Neural cell (in vitro differentiated cells): ENCODE data around the gene ARMH3. TPM values are rescaled to one million over a fixed set of nuclear protein-coding genes. Genes with fewer than 3 reads are reported as not detected.

Experiments
- H2AFZ ChIP-seq: fragments of 200-600, 300-800 bp; sonication (generic), shearing (Covaris generic); 2 replicates; pipeline ENCODE4 v1.6.0; 2014; ENCODE audit warnings: low read depth, mild to moderate bottlenecking, antibody characterized with exemption, low read length, moderate library complexity
- H3F3A ChIP-seq: fragments of 200-600 bp; shearing (Covaris generic); 2 replicates; pipeline ENCODE4 v1.6.1; 2016; ENCODE audit warnings: mild to moderate bottlenecking, moderate library complexity, mixed read lengths, antibody characterized with exemption, low read length; ENCODE audit not compliant: insufficient read depth, poor library complexity, severe bottlenecking
- H3K27ac ChIP-seq: fragments of 200-600, 300-800 bp; sonication (generic), shearing (Covaris generic); 2 replicates; pipeline ENCODE4 v1.5.1; 2014; ENCODE audit warnings: mild to moderate bottlenecking, low read length, moderate library complexity
- H3K27me3 ChIP-seq: fragments of 300-800, 200-600 bp; sonication (generic), shearing (Covaris generic); 2 replicates; pipeline ENCODE4 v1.6.0; 2014; ENCODE audit warnings: mild to moderate bottlenecking, low read depth, low read length, moderate library complexity; ENCODE audit not compliant: insufficient read depth
- H3K36me3 ChIP-seq: fragments of 300-800, 200-600 bp; sonication (generic), shearing (Covaris generic); 2 replicates; pipeline ENCODE4 v1.5.1; 2014; ENCODE audit warnings: mild to moderate bottlenecking, antibody characterized with exemption, low read length, moderate library complexity; ENCODE audit not compliant: insufficient read depth
- H3K4me2 ChIP-seq: fragments of 300-800, 200-600 bp; sonication (generic), shearing (Covaris generic); 2 replicates; pipeline ENCODE4 v1.6.0; 2014; ENCODE audit warnings: mild to moderate bottlenecking, low read length
- H3K4me3 ChIP-seq: fragments of 300-800, 200-600 bp; sonication (generic), shearing (Covaris generic); 2 replicates; pipeline ENCODE4 v1.5.1; 2014; ENCODE audit warnings: mild to moderate bottlenecking, low read length, moderate library complexity
- H3K79me2 ChIP-seq: fragments of 200-600 bp; shearing (Covaris generic); replicated peaks from 2 replicates; pipeline ENCODE4 v1.6.0; 2014; ENCODE audit warnings: mild to moderate bottlenecking, low read length, moderate library complexity; ENCODE audit not compliant: insufficient read depth
- H3K9ac ChIP-seq: fragments of 300-800, 200-600 bp; sonication (generic), shearing (Covaris generic); 2 replicates; pipeline ENCODE4 v1.6.1; 2016; ENCODE audit warnings: mild to moderate bottlenecking, low read length, mixed read lengths
- H3K9me2 ChIP-seq: fragments of 200-600 bp; shearing (Covaris generic); 2 replicates; pipeline ENCODE4 v1.6.1; 2016; ENCODE audit warnings: mild to moderate bottlenecking, low read length, mixed read lengths; ENCODE audit not compliant: insufficient read depth
- H3K9me3 ChIP-seq: fragments of 200-600, 300-800 bp; sonication (generic), shearing (Covaris generic); 2 replicates; pipeline ENCODE4 v1.6.1; 2016; ENCODE audit warnings: mild to moderate bottlenecking, mixed run types, low read length, moderate library complexity, mixed read lengths
- H4K20me1 ChIP-seq: fragments of 200-600 bp; shearing (Covaris generic); 2 replicates; pipeline ENCODE4 v1.6.1; 2016; ENCODE audit warnings: mild to moderate bottlenecking, mixed run types; ENCODE audit not compliant: insufficient read depth
- EP300 ChIP-seq: fragments of 450-650 bp; conservative IDR thresholded peaks from 2 replicates; pipeline ENCODE4 v1.6.1; 2014; ENCODE audit warnings: antibody characterized with exemption, mild to moderate bottlenecking, moderate library complexity; ENCODE audit not compliant: poor library complexity, severe bottlenecking
- EZH2 ChIP-seq: fragments of 200-600, 300-800 bp; shearing (Covaris generic), sonication (generic); IDR thresholded peaks from 2 replicates; pipeline ENCODE4 v1.6.1; 2014; ENCODE audit warnings: antibody characterized with exemption, low read length, borderline replicate concordance, mild to moderate bottlenecking; ENCODE audit not compliant: insufficient read depth, poor library complexity, severe bottlenecking
- MXI1 ChIP-seq: fragments of 450-650 bp; conservative IDR thresholded peaks from 2 replicates; pipeline ENCODE4 v1.6.1; 2014; ENCODE audit warnings: antibody characterized with exemption, mild to moderate bottlenecking; ENCODE audit not compliant: poor library complexity, severe bottlenecking
- POLR2AphosphoS5 ChIP-seq: IDR thresholded peaks from 2 replicates; pipeline ENCODE4 v1.6.1; 2012
- RAD21 ChIP-seq: fragments of 450-650 bp; conservative IDR thresholded peaks from 2 replicates; pipeline ENCODE4 v1.6.1; 2014; ENCODE audit warnings: antibody characterized with exemption, mild to moderate bottlenecking, moderate library complexity
- SMC3 ChIP-seq: fragments of 450-650 bp; conservative IDR thresholded peaks from 2 replicates; pipeline ENCODE4 v1.6.1; 2014; ENCODE audit warnings: antibody characterized with exemption, mild to moderate bottlenecking, moderate library complexity; ENCODE audit not compliant: poor library complexity
- TAF1 ChIP-seq: IDR thresholded peaks from 2 replicates; pipeline ENCODE4 v1.6.1; 2012; ENCODE audit warnings: low read depth
- polyA plus RNA-seq: library from polyadenylated mRNA; depleted of rRNA; stranded (reverse); fragments of >200 nt; gene quantifications from 2 replicates; pipeline ENCODE4 v1.2.3, GENCODE V29; 2014
- TF ChIP-seq, protein P1 (sequence below): IDR thresholded peaks from 2 replicates; pipeline ENCODE4 v1.6.1; 2012; ENCODE audit warnings: borderline replicate concordance
- TF ChIP-seq, protein P2 (sequence below): fragments of 450-650 bp; IDR thresholded peaks from 2 replicates; pipeline ENCODE4 v1.5.1; 2014; ENCODE audit warnings: antibody characterized with exemption, mild to moderate bottlenecking, moderate library complexity; ENCODE audit not compliant: poor library complexity, severe bottlenecking

ARMH3 gene
- polyA plus RNA-seq, 1 donor from 2014 or later: 13.4 TPM

DNA sequence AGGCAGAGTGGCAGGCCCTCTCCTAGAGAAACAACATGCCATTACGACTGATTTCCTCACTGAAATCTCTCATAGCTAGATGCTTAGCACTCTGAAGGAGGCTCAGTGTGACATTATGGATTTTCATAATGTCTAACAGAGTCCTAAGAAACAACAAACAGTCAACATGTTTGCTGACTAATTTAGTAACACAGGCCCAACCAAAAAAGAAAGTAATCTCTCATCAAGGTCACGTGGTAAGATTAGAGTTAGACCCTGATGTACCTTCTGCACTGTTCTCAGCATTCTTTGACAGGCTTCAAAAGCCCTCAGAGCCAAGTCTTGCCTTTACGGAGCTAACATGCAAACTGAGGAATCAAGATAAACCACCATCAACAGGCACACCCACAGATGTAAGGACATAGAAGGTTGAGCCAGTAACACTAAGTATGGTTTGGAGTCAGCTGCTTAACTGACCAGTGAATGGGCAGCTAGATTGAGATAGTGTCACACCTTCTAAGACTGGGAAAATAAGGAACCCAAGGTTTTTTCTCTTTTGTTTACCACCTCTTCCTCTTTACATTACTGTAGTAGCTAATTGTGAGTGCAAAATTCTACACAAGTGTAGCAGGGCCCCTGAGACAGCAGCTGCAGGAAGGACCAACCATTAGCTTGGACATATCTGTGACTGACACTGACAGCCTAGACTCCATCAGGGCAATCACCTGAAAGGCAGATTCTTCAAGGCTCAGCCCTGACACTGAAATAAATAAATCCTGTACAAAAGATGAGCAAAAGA is 197.1 kb downstream of the ARMH3 start:
- TF ChIP-seq EZH2 (no peak), RAD21 (no peak), EP300 (no peak), MXI1 (no peak), POLR2AphosphoS5 (no peak)
- TF ChIP-seq, protein P1, sequence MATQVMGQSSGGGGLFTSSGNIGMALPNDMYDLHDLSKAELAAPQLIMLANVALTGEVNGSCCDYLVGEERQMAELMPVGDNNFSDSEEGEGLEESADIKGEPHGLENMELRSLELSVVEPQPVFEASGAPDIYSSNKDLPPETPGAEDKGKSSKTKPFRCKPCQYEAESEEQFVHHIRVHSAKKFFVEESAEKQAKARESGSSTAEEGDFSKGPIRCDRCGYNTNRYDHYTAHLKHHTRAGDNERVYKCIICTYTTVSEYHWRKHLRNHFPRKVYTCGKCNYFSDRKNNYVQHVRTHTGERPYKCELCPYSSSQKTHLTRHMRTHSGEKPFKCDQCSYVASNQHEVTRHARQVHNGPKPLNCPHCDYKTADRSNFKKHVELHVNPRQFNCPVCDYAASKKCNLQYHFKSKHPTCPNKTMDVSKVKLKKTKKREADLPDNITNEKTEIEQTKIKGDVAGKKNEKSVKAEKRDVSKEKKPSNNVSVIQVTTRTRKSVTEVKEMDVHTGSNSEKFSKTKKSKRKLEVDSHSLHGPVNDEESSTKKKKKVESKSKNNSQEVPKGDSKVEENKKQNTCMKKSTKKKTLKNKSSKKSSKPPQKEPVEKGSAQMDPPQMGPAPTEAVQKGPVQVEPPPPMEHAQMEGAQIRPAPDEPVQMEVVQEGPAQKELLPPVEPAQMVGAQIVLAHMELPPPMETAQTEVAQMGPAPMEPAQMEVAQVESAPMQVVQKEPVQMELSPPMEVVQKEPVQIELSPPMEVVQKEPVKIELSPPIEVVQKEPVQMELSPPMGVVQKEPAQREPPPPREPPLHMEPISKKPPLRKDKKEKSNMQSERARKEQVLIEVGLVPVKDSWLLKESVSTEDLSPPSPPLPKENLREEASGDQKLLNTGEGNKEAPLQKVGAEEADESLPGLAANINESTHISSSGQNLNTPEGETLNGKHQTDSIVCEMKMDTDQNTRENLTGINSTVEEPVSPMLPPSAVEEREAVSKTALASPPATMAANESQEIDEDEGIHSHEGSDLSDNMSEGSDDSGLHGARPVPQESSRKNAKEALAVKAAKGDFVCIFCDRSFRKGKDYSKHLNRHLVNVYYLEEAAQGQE: no peak
- no peaks in the 10 kb centered on the region for H3K9me2 ChIP-seq
- H3K9me3 ChIP-seq: no peaks in the 10 kb centered on the region
- H3K4me2 ChIP-seq: no peak overlapping the region
- no peaks in the 10 kb centered on the region for H3K79me2 ChIP-seq
- H2AFZ ChIP-seq: no peak overlapping the region
- no peaks in the 10 kb centered on the region for H3K36me3 ChIP-seq
- no peak overlapping the region for H3K27ac ChIP-seq
- H3K27me3 ChIP-seq: no peaks in the 10 kb centered on the region
- no peak overlapping the region for H3K9ac ChIP-seq
- H4K20me1 ChIP-seq: no peaks in the 10 kb centered on the region
- H3K4me3 ChIP-seq: no peak overlapping the region
- H3F3A ChIP-seq: no peaks in the 10 kb centered on the region

DNA sequence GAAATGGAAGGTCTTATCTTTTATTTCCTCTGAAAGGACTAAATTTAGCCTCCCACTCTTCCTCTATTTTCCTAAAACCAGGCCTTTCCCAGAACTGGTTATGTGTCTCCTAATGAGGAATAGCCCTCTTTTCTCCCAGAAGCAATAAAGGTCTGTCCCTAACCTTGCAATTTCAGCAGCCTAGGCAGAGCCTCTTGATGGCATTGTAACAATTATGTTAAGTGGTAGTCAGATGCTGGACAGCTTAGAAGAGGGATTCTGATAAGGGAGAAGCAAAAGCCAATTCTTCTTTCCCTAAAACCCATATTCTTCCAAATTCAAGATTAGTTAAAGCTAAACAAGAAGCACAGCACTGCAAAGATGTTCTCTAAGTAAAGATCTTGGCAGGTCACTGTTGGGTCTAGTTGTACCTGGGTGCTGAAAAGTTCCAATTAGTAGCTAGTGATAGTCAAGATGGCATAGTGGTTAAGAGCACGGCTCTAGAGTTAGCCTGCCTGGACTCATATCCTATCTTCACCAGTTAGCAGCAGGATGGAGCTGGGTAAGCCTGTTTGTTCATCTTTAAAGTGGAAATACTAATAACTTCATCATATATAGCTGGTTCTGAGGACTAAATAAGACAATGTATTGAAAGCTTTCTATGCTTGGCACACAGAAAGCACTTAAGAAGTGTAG is 198.0 kb downstream of the ARMH3 start:
- no peak for TF ChIP-seq EZH2
- Histone ChIP-seq H3K4me2 (no peak overlapping the region), H3F3A (no peaks in the 10 kb centered on the region), H3K9ac (no peak overlapping the region), H3K27ac (no peak overlapping the region), H3K36me3 (no peaks in the 10 kb centered on the region), H3K27me3 (no peaks in the 10 kb centered on the region), H4K20me1 (no peaks in the 10 kb centered on the region), H3K79me2 (no peaks in the 10 kb centered on the region), H3K4me3 (no peak overlapping the region), H3K9me2 (no peaks in the 10 kb centered on the region), H3K9me3 (no peaks in the 10 kb centered on the region), H2AFZ (no peak overlapping the region)

DNA sequence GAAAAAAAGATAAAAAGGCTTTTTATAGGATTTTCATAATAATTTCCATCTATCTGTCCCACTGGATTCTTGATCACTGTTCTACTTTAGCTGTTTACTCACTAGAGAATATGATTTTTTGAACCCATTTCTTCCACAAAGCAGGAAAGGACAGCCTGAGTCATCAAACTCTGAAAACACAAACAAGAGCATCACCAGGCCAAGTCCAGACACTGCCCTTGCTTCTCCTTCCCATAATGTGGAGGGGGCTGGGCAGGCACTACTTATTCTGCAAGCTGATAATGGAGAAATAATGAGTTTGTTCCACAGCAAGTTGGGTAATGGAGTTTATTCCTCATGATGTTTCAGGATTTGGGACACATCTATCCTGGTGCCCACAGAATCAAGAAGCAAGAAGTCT is 199.3 kb downstream of the ARMH3 start:
- H3K27me3 ChIP-seq: no peaks in the 10 kb centered on the region
- no peaks in the 10 kb centered on the region for H4K20me1 ChIP-seq
- H3K79me2 ChIP-seq: no peaks in the 10 kb centered on the region
- H3F3A ChIP-seq: no peaks in the 10 kb centered on the region
- H3K9me2 ChIP-seq: no peaks in the 10 kb centered on the region
- TF ChIP-seq, protein P1: no peak
- TF ChIP-seq EZH2 (no peak), MXI1 (no peak), EP300 (no peak), POLR2AphosphoS5 (no peak), RAD21 (no peak), SMC3 (no peak), TAF1 (no peak)
- TF ChIP-seq, protein P2, sequence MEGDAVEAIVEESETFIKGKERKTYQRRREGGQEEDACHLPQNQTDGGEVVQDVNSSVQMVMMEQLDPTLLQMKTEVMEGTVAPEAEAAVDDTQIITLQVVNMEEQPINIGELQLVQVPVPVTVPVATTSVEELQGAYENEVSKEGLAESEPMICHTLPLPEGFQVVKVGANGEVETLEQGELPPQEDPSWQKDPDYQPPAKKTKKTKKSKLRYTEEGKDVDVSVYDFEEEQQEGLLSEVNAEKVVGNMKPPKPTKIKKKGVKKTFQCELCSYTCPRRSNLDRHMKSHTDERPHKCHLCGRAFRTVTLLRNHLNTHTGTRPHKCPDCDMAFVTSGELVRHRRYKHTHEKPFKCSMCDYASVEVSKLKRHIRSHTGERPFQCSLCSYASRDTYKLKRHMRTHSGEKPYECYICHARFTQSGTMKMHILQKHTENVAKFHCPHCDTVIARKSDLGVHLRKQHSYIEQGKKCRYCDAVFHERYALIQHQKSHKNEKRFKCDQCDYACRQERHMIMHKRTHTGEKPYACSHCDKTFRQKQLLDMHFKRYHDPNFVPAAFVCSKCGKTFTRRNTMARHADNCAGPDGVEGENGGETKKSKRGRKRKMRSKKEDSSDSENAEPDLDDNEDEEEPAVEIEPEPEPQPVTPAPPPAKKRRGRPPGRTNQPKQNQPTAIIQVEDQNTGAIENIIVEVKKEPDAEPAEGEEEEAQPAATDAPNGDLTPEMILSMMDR: no peak
- H3K4me3 ChIP-seq: no peak overlapping the region
- H3K36me3 ChIP-seq: no peaks in the 10 kb centered on the region
- no peak overlapping the region for H3K27ac ChIP-seq
- no peak overlapping the region for H2AFZ ChIP-seq
- H3K9ac ChIP-seq: no peak overlapping the region
- H3K4me2 ChIP-seq: no peak overlapping the region
- H3K9me3 ChIP-seq: no peaks in the 10 kb centered on the region
